GM19438 (cell line): ENCODE data around the gene CARS2.
"Not testable (repeated sequence)": the region's sequence is repeated elsewhere in the genome, so short reads cannot be mapped to it uniquely, and the experiment has no call there.

Experiments
- ATAC-seq: cut with Tn5 transposase; IDR thresholded peaks from one replicate; pipeline ENCODE4 v1.9.1; 2021; ENCODE audit warnings: low read depth; ENCODE audit not compliant: unreplicated experiment

Gene CARS2

DNA sequence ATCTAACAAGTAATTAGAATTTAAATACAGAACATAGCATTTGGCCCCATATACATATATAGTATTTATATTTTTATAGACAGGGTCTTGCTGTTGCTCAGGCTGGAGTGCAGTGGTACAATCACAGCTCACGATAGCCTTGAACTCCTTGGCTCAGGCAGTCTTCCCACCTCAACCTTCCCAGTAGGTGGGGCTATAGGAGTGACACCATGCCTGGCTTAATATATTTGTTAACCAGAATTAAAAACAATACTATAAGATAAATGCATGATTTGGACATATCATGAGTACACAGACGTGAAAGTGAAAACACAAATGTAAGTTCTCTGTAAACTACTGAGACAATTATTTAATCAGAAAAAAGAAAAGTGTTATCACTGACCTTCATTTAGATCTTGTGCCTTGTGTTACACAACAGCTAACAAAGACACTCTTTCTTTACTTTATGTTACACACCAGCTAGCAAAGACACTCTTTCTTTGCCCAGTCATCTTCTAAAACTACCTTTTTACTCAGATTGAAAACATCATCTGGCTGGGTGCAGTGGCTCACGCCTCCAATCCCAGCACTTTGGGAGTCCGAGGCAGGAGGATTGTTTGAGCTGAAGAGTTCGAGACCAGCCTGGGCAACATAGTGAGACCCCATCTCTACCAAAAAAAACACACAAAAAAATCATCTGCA lies 22.6 kb downstream of the CARS2 start:
- ATAC-seq = no peak

DNA sequence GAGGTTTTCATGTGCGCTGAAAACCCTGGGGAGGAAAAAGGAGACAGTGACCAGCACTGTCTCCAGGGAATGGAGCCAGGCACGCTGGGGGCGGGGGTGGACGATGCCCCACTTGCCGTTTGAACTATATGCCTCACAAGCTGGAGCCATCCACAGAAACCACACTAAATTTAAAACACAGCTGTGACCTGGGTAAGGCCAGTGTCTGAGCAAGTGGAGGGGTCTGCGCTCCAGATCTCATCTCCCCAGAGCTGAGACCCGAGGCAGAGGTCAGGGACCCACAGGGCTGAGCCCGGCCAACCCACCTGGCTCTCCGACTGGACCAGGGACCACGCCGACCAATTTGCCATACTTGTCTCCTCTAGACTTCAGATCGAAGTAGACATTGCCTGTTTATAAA lies 23.2 kb downstream of the CARS2 start:
- ATAC-seq = no peak

DNA sequence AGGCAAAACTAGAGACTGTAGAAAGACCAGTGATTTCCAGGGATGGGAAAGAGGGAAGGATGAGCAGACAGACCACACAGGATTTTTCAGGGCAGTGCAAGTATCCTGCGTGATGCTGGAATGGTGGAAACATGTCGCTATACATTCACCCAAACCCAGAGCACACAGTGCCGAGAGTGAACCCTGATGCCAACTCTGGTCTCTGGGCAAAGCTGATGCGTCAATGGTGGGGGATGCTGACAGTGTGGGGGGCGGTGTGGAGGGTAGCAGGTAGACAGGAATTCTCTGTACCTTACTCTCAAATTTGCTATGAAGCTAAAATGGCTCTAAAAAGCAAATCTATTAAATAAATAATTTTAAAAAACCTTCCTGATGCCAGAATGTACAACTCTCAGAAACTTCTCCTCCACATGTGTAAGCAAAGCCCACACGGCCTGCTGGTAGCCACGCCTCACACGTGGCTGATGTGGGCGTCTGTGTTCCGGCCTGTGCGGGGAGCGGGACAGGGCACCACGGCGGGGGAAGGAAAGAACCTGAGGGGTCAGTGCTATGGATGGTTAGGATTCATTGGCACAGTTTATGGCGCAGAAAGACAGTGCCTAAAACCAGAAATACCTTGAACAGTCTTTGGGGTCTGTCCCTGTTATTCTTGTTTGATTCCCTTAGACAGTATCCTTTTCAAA lies 23.9 kb downstream of the CARS2 start:
- ATAC-seq = no peak

DNA sequence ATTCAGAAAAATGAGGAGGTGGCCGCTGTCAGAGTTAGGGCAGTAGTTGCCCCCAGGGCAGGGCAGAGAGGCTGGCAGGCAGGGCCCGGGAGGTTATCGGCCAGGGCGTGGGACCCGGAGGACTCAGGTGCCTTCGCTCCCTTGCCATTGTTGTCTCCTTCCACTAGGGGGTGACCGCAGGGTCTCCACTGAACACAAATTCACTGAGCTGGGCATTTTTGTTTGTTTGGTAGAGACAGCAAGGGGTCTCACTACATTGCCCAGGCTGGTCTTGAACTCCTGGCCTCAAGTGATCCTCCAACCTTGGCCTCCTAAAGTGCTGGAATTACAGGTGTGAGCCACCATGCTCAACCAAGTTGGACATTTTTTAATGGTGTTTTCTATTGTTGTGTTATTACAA lies 25.1 kb downstream of the CARS2 start:
- no peak for ATAC-seq

DNA sequence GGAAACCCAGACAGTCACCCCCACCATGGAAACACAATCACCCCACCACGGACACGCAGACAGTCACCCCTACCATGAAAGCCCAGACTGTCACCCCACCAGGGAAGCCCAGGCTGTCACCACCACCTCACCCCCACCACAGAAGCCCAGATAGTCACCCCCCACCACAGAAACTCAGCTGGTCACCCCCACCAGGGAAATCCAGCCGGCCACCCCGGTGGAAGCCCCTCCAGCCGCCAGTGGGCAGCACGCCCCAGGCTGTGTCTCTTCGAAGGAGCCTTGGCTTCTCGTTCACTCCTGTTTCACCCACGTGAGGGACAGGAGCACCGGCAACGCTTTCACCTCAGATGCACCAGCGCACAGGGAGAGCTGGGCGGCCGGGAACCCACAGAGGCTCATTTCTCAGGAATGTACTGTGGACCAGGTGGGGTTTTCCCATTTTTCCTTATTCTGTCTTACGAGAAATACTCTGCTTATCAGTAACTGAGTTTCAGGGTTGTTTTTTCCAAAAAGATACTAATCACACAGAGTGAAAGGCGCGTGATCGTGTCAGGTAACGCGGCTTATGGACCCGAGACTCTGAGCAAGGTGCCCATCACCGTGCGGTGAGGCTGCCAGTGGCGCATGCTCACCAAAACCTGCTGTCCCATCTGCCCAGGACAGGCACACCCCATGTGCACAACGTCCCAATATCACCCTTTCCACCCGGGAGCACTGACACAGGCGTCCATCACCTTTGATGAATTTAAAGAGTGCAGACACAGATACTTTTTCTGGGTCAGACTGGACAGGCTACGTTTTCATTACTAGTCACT lies 28.0 kb downstream of the CARS2 start:
- ATAC-seq = no peak

DNA sequence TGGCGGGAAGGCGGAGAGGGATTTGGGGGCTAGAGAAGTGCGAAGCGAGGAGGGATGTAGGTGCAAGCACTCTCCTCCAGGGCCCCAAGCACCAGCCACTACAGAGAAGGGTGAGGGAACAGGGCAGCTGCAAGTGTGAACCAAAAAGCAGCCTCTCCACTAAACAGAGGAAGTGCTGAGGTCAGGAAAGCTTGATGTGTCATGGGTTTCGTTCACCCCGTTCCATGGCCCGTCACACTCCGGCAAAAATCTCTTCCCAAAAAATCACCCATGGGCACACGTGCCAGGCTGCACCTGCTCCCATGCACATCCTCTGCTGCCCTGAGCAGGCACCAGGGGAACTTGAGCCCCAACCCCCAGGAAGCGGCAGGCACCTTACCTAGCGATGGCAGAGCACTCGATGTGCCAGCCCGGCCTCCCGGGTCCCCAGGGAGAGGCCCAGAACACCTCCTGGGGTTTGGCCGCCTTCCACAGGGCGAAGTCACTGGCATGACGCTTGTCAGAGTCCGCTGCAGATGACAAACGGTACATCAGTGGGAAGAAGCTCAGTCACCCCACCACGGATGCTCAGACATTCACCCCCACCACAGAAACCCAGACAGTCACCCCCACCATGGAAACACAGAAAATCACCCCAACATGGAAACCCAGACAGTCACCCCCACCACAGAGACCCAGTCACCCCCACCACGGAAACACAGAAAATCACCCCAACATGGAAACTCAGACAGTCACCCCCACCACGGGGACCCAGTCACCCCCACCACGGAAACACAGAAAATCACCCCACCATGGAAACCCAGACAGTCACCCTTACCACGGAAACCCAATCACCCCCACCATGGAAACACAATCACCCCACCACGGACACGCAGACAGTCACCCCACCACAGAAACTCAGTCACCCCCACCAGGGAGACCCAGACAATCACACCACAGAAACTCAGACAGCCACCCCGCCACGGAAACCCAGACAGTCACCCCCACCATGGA lies 29.0 kb downstream of the CARS2 start:
- ATAC-seq = peak; percentile 79

DNA sequence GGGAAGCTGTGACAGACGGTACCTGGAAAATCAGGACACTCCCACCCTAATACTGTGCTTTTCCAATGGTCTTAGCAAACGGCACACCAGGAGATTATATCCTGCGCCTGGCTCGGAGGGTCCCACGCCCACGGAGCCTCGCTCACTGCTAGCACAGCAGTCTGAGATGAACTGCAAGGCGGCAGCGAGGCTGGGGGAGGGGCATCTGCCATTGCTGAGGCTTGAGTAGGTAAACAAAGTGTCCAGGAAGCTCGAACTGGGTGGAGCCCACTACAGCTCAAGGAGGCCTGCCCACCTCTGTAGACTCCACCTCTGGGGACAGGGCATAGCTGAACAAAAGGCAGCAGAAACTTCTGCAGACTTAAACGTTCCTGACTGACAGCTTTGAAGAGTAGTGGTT lies 36.1 kb downstream of the CARS2 start:
- not testable (repeated sequence) for ATAC-seq

DNA sequence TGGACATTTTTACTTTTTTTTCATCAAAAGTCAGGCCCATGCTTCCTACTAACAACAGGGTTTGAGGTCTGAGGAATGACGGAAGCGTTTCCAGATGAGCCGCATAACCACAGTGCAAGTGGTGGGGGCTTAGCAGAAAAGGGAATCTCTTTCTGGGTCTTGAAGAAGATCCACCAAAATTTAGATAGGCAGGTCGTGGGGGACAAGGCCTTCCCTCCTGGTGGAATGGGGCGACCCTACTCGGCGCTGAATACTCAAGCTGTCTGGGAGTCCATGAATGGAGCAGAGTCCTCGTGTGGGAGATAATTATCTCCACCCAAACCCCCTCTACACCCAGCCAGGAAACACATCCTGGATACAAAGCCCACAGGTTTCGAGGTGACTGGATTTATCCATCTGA lies 36.9 kb downstream of the CARS2 start:
- no peak for ATAC-seq

DNA sequence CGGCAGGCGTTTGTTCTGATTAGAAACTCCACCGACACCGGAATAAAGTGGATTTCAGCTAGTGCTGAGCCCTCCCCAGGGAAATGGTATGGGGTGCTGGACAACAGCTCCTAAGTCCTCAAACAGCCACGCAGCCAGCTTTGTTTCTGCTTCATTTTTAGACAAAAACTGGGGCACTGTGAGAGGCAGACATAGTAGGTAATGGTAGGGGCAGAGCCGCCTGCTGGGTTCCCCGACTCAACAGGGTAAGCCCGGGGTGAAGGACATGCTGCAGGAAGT lies 39.7 kb downstream of the CARS2 start:
- ATAC-seq = no peak

DNA sequence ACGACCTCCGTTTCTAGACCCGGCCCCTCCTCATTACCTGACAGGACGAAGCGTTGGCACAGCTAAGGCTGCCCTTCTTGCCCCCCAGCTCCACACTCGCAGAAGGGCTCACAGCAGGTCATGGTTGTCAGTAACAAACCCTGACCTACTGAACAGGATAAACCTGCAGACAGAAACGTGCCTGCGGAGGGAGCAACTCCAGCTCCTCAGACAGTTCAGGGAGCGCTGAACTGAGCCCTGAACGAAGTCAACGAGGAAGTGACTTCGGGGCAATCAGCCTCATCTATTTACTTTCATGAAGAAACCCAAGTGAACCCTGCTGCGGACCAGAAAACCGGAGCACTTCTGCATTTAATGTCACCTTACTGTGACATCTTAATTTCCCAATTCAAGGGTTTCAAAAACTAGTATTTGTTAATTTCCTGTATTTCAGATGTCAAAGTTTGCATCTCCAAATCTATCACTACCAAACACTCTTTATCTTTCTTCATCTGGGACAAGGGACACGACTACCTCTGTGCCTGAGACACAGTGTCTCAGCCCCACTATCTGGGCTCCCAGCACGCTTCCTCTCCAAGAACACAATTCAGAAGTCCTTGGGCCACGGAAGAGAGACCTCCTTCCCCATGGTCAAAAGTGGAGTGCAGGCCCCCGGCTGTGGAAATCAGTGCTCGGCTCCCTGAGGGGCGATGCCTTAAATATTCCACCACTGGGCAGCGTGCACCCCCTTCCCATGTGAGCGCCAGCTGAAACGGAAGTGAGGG lies 40.2 kb downstream of the CARS2 start:
- ATAC-seq = no peak

DNA sequence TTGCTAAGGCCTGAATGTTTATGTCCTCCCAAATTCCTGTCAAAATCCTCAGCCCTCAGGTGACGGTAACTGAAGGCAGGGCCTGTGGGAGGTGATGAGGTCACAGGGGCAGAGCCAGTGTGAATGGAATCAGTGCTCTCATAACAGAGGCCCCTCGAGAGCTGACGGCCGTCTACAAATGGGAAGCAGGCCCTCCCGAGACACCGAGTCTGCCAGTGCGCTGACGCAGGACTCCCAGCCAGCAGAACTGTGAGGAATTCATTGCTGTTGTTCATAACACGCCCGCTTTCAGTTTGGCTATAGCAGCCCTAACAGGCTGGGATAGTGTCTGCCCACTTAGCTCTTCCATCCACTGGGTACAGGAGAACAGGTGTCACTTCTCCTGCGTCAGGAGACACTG lies 41.2 kb downstream of the CARS2 start:
- ATAC-seq = no peak

DNA sequence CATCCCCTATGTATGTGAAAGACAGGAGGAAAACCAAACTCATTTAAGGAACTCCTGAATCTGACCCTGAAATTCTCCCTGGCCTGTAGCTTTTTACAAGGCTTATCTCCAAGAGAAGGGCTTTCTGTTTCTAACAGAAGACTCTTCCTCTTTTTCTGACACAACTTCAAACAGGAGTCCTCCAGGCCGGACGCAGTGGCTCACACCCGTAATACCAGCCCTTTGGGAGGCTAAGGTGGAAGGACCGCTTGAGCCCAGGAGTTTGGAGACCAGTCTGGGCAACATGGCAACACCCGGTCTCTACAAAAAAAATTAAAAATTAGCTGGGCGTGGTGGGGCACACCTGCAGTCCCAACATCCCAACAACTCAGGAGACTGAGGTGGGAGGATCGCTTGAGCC lies 41.9 kb downstream of the CARS2 start:
- no peak for ATAC-seq

DNA sequence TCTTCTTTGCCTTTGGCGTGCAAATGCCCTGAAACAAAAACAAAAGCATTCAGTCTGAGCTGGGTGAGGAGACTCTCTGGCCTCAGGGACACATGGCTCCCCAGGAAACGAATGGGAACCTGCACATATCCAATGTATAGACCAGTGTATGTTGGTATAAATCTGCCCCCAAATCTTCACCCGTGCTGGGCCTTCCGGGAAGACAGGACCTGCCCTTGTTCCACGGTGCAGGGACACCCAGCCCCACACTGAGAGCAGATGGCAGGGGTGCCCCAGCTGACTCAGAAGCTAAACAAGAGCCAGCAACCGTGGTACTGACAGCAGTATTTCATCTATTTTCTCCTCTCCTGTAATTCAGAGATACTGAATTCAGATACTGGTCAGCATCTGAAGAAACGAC lies 42.4 kb downstream of the CARS2 start:
- ATAC-seq = no peak

DNA sequence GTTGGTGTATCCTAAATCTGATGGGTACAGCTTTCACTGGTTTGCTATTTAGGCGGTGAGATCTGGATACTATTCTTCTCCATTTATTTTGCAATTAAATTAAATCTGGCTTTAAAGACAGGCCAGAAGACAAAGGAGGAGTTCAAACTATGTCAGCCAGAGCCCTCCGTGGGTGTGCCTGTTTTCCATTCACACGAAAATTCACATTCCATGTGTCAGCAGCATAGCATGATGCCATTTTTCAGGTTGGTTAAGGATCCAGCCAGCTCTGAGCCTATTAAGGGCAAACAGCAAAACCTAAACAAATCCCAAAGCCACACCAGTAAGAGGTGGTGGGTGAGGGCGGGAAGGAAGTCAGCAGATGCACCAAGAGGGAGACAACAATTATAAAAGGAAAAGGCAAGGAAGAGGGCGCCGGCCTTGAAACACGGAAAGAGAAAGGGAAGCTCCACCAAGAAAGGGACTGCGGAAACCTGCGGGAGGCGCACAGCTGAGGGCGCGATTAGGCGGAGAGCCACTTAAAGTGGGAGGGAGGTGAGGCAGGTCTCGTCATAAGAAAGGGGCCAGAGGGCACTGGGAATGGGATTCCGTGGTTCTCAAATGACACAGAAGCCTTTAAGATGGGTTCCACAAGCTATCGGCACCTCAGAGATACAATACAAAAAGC lies 43.0 kb downstream of the CARS2 start:
- ATAC-seq = no peak

DNA sequence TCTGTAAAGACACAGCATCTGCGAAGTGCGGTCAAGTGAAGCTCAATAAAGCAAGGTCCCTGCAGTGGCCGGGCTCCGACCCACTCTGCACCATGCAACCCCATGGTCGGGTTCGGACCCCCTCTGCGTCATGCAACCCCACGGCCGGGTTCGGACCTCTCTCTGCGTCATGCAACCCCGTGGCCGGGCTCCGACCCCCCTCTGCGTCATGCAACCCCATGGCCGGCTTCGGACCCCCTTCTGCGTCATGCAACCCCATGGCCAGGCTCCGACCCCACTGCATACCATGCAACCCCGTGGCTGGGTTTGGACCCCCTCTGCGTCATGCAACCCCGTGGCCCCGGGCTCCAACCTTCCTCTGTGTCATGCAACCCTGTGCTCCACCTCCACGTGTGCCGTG lies 43.8 kb downstream of the CARS2 start:
- no peak for ATAC-seq

DNA sequence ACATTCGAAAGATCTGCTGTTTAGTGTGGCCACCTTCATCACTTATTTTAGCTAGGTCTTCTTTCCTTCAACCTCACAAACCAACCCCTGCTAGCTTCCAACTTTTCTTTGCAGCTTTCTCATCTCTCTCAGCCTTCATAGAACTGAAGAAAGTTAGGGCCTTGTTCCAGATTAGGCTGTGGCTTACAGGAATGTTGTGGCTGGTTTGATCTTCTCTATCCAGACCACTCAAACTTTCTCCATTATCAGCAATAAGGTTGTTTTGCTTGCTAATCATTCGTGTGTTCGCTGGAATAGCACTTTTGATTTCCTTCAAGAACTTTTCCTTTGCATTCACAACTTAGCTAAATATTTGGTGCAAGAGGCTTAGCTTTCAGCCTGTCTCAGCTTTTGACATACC lies 44.7 kb downstream of the CARS2 start:
- no peak for ATAC-seq

DNA sequence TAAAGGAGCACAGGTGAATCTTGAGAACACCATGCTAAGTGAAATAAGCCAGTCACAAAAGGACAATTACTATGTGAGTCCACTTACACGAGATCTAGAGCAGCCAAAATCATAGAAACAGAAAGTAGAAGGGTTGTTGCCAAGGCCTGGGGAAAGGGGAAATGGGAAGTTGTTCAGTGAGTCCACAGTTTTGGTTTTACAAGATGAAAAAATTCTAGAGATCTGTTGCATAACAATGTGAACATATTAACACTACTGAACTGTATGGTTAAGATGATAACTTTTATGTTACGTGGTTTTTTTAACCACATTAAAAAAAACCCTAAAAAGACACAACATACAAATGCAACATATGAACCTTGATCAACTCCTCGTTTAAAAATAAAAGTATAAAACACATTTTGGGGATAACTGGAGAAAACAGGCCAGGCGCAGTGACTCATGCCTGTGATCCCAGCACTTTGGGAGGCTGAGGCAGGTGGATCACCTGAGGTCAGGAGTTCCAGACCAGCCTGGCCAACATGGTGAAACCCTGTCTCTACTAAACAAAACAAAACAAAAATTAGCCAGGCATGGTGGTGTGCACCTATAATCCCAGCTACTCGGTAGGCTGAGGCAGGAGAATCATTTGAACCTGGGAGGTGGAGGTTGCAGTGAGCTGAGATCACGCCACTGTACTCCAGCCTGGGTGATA lies 47.6 kb downstream of the CARS2 start:
- ATAC-seq = peak; percentile 88

DNA sequence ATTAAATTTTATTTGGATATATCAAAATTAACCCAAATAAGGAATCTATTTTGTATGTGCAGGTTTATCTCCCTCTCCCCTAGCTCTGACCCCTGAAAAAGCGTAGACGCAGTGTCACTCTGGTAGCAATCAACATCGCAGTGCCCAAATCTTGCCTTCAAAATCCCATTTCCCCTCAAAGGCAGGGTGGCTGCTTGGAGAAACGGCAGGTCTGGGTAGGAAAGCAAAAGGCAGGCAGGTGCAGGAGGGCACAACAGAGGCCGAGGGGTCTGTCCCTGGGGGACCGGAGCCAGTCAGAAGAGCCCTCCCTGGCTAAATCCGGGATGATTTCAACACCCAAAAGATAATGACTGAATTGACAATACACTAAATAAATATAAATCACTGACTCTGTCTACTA lies 48.7 kb downstream of the CARS2 start:
- no peak for ATAC-seq

DNA sequence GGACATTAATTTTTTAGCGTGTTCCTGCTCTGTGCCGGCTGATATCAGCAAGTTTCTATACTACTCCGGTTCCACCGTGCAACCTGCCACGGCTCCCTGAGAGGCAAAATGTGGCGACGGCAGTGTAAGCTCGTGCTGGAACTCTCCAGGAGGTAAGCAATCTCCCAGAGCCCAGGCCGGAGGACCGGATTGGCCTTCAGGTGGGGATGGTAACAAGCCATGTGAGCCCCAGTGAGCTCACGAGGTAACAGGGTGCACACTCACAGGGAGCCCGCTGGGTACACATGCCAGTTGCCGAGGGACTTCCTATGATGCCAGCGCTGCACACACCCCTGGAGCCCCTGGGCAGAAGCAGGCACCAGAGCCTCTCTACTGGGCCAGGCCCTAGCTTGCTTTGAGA lies 52.1 kb downstream of the CARS2 start:
- no peak for ATAC-seq
